Mammary epithelial cell (primary cell): ENCODE data around the gene CDKAL1.

Source experiments
- CTCF ChIP-seq, 2 donors: IDR thresholded peaks in 1 of 2; conservative IDR thresholded peaks in 1 of 2; 2 replicates each; pipeline ENCODE4 v1.5.1; 2011 to 2012; ENCODE audit warnings: inconsistent platforms in 2 of 2, low read length in 2 of 2, mild to moderate bottlenecking in 2 of 2, control low read depth in 1 of 2, low read depth in 1 of 2; ENCODE audit not compliant: insufficient read depth in 1 of 2; ENCODE audit errors: extremely low read depth in 1 of 2
- EZH2 ChIP-seq: IDR thresholded peaks from 2 replicates; pipeline ENCODE4 v1.6.1; 2012; ENCODE audit warnings: low read length, inconsistent platforms, borderline replicate concordance

- no peak for TF ChIP-seq CTCF (conservative IDR thresholded peaks at IDR 0.05 in 1 of 2, IDR thresholded peaks at IDR 0.05 in 1 of 2; ENCODE audit: extremely low read depth in 1 of 2, insufficient read depth in 1 of 2, low read depth in 1 of 2, low read length in 2 of 2)
- TF ChIP-seq EZH2: no peak
Observed at GRCh38 chr6:20640181-20640580, 105.9 kb downstream of the CDKAL1 start.
